Liver (tissue), 9 donors: Measurements from ENCODE around the gene PAWR. TPM values are rescaled to one million over a fixed set of nuclear protein-coding genes. Genes with fewer than 3 reads are reported as not detected.

Source experiments
- DNase-seq: peaks from one replicate; pipeline ENCODE4 v3.0.0-alpha.2; 2017; ENCODE audit warnings: low spot score
- H3K27ac ChIP-seq, 2 donors: one replicate each; pipeline ENCODE4 v1.7.0; 2013; ENCODE audit warnings: inconsistent platforms in 2 of 2, low read length in 2 of 2, control low read depth in 1 of 2, low read depth in 1 of 2, mild to moderate bottlenecking in 1 of 2
- H3K27me3 ChIP-seq, 4 donors: one replicate each; pipeline versions ENCODE4 v1.6.1 to v1.7.0; 2013; ENCODE audit warnings: low read length in 3 of 4, inconsistent platforms in 1 of 4, mild to moderate bottlenecking in 1 of 4, moderate library complexity in 1 of 4; ENCODE audit not compliant: control insufficient read depth in 4 of 4, insufficient read depth in 4 of 4
- H3K36me3 ChIP-seq, 4 donors: one replicate each; pipeline versions ENCODE4 v1.6.1 to v1.7.0; 2013; ENCODE audit warnings: low read length in 3 of 4, mild to moderate bottlenecking in 3 of 4, low read depth in 1 of 4, moderate library complexity in 1 of 4; ENCODE audit not compliant: control insufficient read depth in 4 of 4, insufficient read depth in 3 of 4
- H3K4me1 ChIP-seq, 4 donors: one replicate each; pipeline versions ENCODE4 v1.6.1 to v1.7.0; 2013; ENCODE audit warnings: low read length in 3 of 4, mild to moderate bottlenecking in 3 of 4, moderate library complexity in 1 of 4; ENCODE audit not compliant: control insufficient read depth in 4 of 4, insufficient read depth in 4 of 4
- H3K4me3 ChIP-seq, 3 donors: one replicate each; pipeline versions ENCODE4 v1.6.1 to v1.7.0; 2013; ENCODE audit warnings: low read length in 3 of 3, control low read depth in 1 of 3, low read depth in 1 of 3, mild to moderate bottlenecking in 1 of 3
- H3K9ac ChIP-seq, 2 donors: one replicate each; pipeline ENCODE4 v1.7.0; 2013; ENCODE audit warnings: low read length in 2 of 2, mild to moderate bottlenecking in 2 of 2, moderate library complexity in 2 of 2, control low read depth in 1 of 2, low read depth in 1 of 2
- H3K9me3 ChIP-seq, 4 donors: one replicate each; pipeline versions ENCODE4 v1.6.1 to v1.7.0; 2013; ENCODE audit warnings: low read length in 3 of 4; ENCODE audit not compliant: control insufficient read depth in 4 of 4
- ATF3 ChIP-seq: IDR thresholded peaks from 2 replicates; pipeline ENCODE4 v1.6.1; 2016; ENCODE audit warnings: antibody characterized with exemption
- CTCF ChIP-seq: fragments of 150-350 bp; IDR thresholded peaks from 2 replicates; pipeline ENCODE4 v1.5.1; 2017; ENCODE audit warnings: improper control_type of control experiment, low read depth, low read length; ENCODE audit not compliant: missing input control
- EGR1 ChIP-seq, 2 donors: IDR thresholded peaks; 2 replicates each; pipeline ENCODE4 v1.6.1; 2016 to 2018; ENCODE audit warnings: antibody characterized with exemption in 2 of 2, low read depth in 2 of 2
- FOXA1 ChIP-seq: IDR thresholded peaks from 2 replicates; pipeline ENCODE4 v1.6.1; 2016; ENCODE audit warnings: antibody characterized with exemption
- FOXA2 ChIP-seq: IDR thresholded peaks from 2 replicates; pipeline ENCODE4 v1.6.1; 2016; ENCODE audit warnings: antibody characterized with exemption
- GABPA ChIP-seq, 2 donors: IDR thresholded peaks in 1 of 2; conservative IDR thresholded peaks in 1 of 2; 2 replicates each; pipeline ENCODE4 v1.6.1; 2016; ENCODE audit warnings: antibody characterized with exemption in 2 of 2, mild to moderate bottlenecking in 1 of 2, moderate library complexity in 1 of 2
- HNF4G ChIP-seq: IDR thresholded peaks from 2 replicates; pipeline ENCODE4 v1.6.1; 2016; ENCODE audit warnings: antibody characterized with exemption
- JUND ChIP-seq, 2 donors: IDR thresholded peaks; 2 replicates each; pipeline ENCODE4 v1.6.1; 2016; ENCODE audit warnings: antibody characterized with exemption in 2 of 2
- MAX ChIP-seq: IDR thresholded peaks from 2 replicates; pipeline ENCODE4 v1.6.1; 2016; ENCODE audit warnings: antibody characterized with exemption
- NR2F2 ChIP-seq: IDR thresholded peaks from 2 replicates; pipeline ENCODE4 v1.6.1; 2016; ENCODE audit warnings: antibody characterized with exemption
- RAD21 ChIP-seq, 2 donors: IDR thresholded peaks; 2 replicates each; pipeline ENCODE4 v1.6.1; 2016; ENCODE audit warnings: antibody characterized with exemption in 2 of 2, mild to moderate bottlenecking in 2 of 2
- REST ChIP-seq: IDR thresholded peaks from 2 replicates; pipeline ENCODE4 v1.6.1; 2016; ENCODE audit warnings: antibody characterized with exemption, mild to moderate bottlenecking
- RXRA ChIP-seq, 2 donors: IDR thresholded peaks; 2 replicates each; pipeline ENCODE4 v1.6.1; 2017 to 2018; ENCODE audit warnings: antibody characterized with exemption in 2 of 2, mild to moderate bottlenecking in 1 of 2
- TAF1 ChIP-seq: conservative IDR thresholded peaks from 2 replicates; pipeline ENCODE4 v1.6.1; 2016; ENCODE audit warnings: antibody characterized with exemption, mild to moderate bottlenecking
- YY1 ChIP-seq: IDR thresholded peaks from 2 replicates; pipeline ENCODE4 v1.6.1; 2016; ENCODE audit warnings: antibody characterized with exemption, mild to moderate bottlenecking
- ZBTB33 ChIP-seq: IDR thresholded peaks from 2 replicates; pipeline ENCODE4 v1.6.1; 2016; ENCODE audit warnings: antibody characterized with exemption
- WGBS: extraction: QIAGEN DNeasy Blood & Tissue Kit; methylation state at CpG from one replicate; pipeline ENCODE4 v1.1.7; 2013; 5-methylcytosine and 5-hydroxymethylcytosine counted together
- polyA plus RNA-seq, 2 donors: library from polyadenylated mRNA; stranded (reverse) in 1 of 2; unstranded in 1 of 2; fragments of 200-250 nt in 1 of 2; fragments of >200 nt in 1 of 2; fragmentation: Nextera tagmentation in 1 of 2; extraction: Ambion mirVana in 1 of 2; gene quantifications; one replicate each; pipeline versions ENCODE4 v1.2.1 to v1.2.3, GENCODE V29; 2013 to 2015
- total RNA-seq, 2 donors: library from RNA; depleted of rRNA; stranded (reverse); fragments of >200 nt; gene quantifications; one replicate each; pipeline ENCODE4 v1.2.3, GENCODE V29; 2014
- donor health status: healthy.
- donor health status: healthy.
- donor health status: healthy.
- donor health status: healthy.
- donor health status: healthy.

Gene PAWR
- total and polyA plus RNA-seq, 4 donors: 6.1 to 24.1 (median 9.9) TPM

GRCh38 chr12:79553863-79554574 is 136.7 kb downstream of the PAWR start:
- H3K27ac ChIP-seq: no peak overlapping the region
- H3K36me3 ChIP-seq: no peaks in the 10 kb centered on the region
- TF ChIP-seq REST: no peak
- no peak for TF ChIP-seq RXRA (IDR thresholded peaks at IDR 0.05)
- no peak for TF ChIP-seq FOXA2
- TF ChIP-seq YY1: no peak
- no peak for TF ChIP-seq NR2F2
- TF ChIP-seq RAD21 (IDR thresholded peaks at IDR 0.05): no peak
- no peak for TF ChIP-seq GABPA (IDR thresholded peaks at IDR 0.05 in 1 of 2, conservative IDR thresholded peaks at IDR 0.05 in 1 of 2)
- TF ChIP-seq CTCF: no peak
- no peak for TF ChIP-seq TAF1
- TF ChIP-seq HNF4G: no peak
- TF ChIP-seq MAX: no peak
- peaks cover 5 to 28% (median 15%) of the 10 kb centered on the region in 4 donors for H3K4me1 ChIP-seq
- no peak for DNase-seq
- no peaks in the 10 kb centered on the region for H3K27me3 ChIP-seq
- H3K9me3 ChIP-seq: no peaks in the 10 kb centered on the region
- no peak overlapping the region for H3K4me3 ChIP-seq
- H3K9ac ChIP-seq: no peak overlapping the region
- 96% methylated on average over 24 of the region's 24 CpGs for WGBS

GRCh38 chr12:79552192-79552591 is 138.6 kb downstream of the PAWR start:
- no peak overlapping the region for H3K27ac ChIP-seq
- peaks cover 2 to 21% (median 11%) of the 10 kb centered on the region in 4 donors for H3K4me1 ChIP-seq
- H3K9me3 ChIP-seq: no peaks in the 10 kb centered on the region
- H3K4me3 ChIP-seq: no peak overlapping the region
- no peak for DNase-seq
- H3K36me3 ChIP-seq: no peaks in the 10 kb centered on the region
- no peak overlapping the region for H3K9ac ChIP-seq
- no peaks in the 10 kb centered on the region for H3K27me3 ChIP-seq
- WGBS: 86% methylated on average over 6 of the region's 6 CpGs
- no peak for TF ChIP-seq MAX
- TF ChIP-seq RXRA (IDR thresholded peaks at IDR 0.05): no peak
- TF ChIP-seq REST: no peak
- TF ChIP-seq EGR1 (IDR thresholded peaks at IDR 0.05; ENCODE audit: low read depth in 2 of 2): no peak
- TF ChIP-seq RAD21 (IDR thresholded peaks at IDR 0.05): no peak
- no peak for TF ChIP-seq HNF4G
- no peak for TF ChIP-seq YY1
- no peak for TF ChIP-seq FOXA1
- TF ChIP-seq JUND (IDR thresholded peaks at IDR 0.05): no peak
- TF ChIP-seq ATF3: no peak
- no peak for TF ChIP-seq CTCF
- TF ChIP-seq TAF1: no peak
- TF ChIP-seq NR2F2: no peak
- no peak for TF ChIP-seq ZBTB33
